ENCODE results near the gene TIGD1.

The TIGD1 gene

DNA sequence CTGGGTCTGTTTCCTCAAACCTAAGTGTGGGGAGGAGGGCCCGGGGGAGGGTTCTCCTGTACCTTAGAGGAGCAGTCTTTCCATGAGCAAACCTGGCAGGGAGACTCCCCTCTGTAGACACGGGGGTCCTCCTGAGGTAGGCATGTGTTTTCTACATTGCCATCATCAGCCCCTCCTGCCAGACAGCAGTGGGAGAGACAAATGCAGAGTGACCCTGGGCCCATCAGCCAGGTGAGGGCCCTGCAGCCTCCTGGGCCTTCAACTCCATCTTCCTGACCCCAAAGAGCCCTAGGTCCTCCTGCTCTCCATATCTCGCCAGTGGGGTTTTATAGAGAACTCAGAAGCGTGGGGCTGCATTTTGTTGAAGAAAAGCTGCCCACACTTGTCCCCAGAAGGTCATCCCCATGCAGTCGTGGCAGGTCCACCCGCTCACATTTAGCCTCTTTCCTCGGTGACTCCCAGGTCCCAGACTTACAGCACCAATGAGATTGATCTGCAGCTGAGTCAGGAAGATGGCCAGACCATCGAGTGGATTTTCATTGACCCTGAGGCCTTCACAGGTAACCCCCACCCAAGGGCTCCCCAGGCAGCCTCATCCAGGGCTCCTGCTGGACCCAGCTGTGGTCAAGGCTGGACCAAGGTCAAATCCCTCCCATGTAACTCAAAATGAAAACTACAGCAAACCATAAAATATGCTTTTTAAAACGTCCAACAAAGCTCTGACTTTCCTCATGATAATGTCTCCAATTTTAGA is 8.2 kb downstream of the TIGD1 start:
- no peaks in the 10 kb centered on the region for H3K27me3 ChIP-seq (ENCODE audit: control insufficient read depth, insufficient read depth, low read length)
- H3K79me2 ChIP-seq, result no peaks in the 10 kb centered on the region
- TF ChIP-seq, protein P1, sequence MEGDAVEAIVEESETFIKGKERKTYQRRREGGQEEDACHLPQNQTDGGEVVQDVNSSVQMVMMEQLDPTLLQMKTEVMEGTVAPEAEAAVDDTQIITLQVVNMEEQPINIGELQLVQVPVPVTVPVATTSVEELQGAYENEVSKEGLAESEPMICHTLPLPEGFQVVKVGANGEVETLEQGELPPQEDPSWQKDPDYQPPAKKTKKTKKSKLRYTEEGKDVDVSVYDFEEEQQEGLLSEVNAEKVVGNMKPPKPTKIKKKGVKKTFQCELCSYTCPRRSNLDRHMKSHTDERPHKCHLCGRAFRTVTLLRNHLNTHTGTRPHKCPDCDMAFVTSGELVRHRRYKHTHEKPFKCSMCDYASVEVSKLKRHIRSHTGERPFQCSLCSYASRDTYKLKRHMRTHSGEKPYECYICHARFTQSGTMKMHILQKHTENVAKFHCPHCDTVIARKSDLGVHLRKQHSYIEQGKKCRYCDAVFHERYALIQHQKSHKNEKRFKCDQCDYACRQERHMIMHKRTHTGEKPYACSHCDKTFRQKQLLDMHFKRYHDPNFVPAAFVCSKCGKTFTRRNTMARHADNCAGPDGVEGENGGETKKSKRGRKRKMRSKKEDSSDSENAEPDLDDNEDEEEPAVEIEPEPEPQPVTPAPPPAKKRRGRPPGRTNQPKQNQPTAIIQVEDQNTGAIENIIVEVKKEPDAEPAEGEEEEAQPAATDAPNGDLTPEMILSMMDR (IDR thresholded peaks at IDR 0.05), result no peak
- H2AFZ ChIP-seq, result no peak overlapping the region
- H3K27ac ChIP-seq, result no peak overlapping the region
- no peak overlapping the region for H3K9ac ChIP-seq
- no peak overlapping the region for H3K4me3 ChIP-seq (ENCODE audit: low read depth, low read length)
- H3K9me3 ChIP-seq (ENCODE audit: control insufficient read depth, low read length), result no peaks in the 10 kb centered on the region
- H3K4me2 ChIP-seq (ENCODE audit: low read length), result no peak overlapping the region
- H3K4me1 ChIP-seq, result no peaks in the 10 kb centered on the region
- no peaks in the 10 kb centered on the region for H3K36me3 ChIP-seq (ENCODE audit: control insufficient read depth, insufficient read depth, low read length)

DNA sequence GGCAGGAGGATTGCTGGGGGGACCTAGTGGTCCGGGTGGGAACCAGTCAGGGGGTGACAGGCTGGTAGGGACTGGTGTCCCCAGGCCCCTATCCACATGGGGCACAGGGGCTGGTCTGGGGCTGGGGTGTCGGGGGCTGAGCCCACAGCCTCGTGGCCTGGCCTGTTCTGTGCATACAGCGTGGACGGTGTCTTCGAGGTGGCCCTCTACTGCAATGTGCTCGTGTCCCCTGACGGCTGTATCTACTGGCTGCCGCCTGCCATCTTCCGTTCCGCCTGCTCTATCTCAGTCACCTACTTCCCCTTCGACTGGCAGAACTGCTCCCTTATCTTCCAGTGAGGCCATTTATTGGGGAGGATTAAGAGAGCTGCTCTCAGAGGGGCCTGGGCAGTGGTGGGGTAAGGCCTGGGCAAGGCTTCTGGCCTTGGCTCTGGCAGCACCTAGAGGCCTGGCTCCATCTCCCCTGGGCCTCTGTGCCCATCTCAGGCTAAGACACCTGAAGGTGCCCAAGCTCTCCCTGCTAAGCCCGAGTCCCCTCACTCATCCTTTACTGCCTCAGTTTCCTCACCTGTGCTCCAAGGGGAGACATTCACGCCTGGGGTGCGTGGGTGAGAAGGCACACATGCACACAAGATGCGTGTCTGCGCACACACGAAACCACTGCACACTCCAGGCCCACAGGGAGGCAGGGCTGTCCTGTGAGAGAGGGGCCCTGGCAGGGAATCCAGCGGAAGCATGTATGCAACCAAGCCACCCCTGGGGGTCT is 9.0 kb downstream of the TIGD1 start:
- Histone ChIP-seq H3K9ac (no peak overlapping the region), H3K4me3 (ENCODE audit: low read depth, low read length) (no peak overlapping the region), H3K27me3 (ENCODE audit: control insufficient read depth, insufficient read depth, low read length) (no peaks in the 10 kb centered on the region), H3K4me1 (no peaks in the 10 kb centered on the region), H3K36me3 (ENCODE audit: control insufficient read depth, insufficient read depth, low read length) (no peaks in the 10 kb centered on the region), H3K9me3 (ENCODE audit: control insufficient read depth, low read length) (no peaks in the 10 kb centered on the region), H2AFZ (no peak overlapping the region), H3K4me2 (ENCODE audit: low read length) (no peak overlapping the region), H3K79me2 (no peaks in the 10 kb centered on the region), H3K27ac (no peak overlapping the region)
- TF ChIP-seq, protein P1 (IDR thresholded peaks at IDR 0.05), result no peak

DNA sequence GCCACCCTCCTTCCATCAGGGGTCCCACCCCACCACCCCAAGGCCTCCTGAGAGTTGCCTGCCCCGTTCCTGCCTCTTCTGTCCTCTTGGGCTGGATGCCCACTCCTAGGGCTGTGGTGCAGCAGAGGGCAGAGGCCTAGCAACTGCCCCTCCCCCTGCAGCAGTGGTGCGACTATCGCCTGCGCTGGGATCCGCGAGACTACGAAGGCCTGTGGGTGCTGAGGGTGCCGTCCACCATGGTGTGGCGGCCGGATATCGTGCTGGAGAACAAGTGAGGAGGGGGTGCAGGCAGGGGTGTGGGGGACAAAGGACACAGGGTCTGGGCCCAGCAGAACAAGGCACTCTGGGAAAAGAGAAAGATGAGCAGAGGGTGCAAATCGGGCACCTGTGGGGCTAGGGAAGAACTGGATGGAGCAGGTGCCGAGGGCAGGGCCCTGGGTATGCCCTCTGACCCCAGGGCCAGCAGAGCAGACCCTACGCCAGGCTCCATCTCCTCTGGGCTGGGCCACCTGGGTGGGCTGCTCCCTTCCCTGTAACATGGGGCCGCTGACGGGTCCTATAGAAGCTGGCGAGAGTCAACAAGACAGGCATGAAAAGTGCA is 9.8 kb downstream of the TIGD1 start:
- Histone ChIP-seq H3K9ac (no peak overlapping the region), H3K4me3 (ENCODE audit: low read depth, low read length) (no peak overlapping the region), H3K27me3 (ENCODE audit: control insufficient read depth, insufficient read depth, low read length) (no peaks in the 10 kb centered on the region), H3K27ac (no peak overlapping the region), H3K4me1 (no peaks in the 10 kb centered on the region), H2AFZ (no peak overlapping the region), H3K4me2 (ENCODE audit: low read length) (no peak overlapping the region), H3K9me3 (ENCODE audit: control insufficient read depth, low read length) (no peaks in the 10 kb centered on the region), H3K79me2 (no peaks in the 10 kb centered on the region), H3K36me3 (ENCODE audit: control insufficient read depth, insufficient read depth, low read length) (no peaks in the 10 kb centered on the region)
- TF ChIP-seq, protein P1 (IDR thresholded peaks at IDR 0.05), result no peak

DNA sequence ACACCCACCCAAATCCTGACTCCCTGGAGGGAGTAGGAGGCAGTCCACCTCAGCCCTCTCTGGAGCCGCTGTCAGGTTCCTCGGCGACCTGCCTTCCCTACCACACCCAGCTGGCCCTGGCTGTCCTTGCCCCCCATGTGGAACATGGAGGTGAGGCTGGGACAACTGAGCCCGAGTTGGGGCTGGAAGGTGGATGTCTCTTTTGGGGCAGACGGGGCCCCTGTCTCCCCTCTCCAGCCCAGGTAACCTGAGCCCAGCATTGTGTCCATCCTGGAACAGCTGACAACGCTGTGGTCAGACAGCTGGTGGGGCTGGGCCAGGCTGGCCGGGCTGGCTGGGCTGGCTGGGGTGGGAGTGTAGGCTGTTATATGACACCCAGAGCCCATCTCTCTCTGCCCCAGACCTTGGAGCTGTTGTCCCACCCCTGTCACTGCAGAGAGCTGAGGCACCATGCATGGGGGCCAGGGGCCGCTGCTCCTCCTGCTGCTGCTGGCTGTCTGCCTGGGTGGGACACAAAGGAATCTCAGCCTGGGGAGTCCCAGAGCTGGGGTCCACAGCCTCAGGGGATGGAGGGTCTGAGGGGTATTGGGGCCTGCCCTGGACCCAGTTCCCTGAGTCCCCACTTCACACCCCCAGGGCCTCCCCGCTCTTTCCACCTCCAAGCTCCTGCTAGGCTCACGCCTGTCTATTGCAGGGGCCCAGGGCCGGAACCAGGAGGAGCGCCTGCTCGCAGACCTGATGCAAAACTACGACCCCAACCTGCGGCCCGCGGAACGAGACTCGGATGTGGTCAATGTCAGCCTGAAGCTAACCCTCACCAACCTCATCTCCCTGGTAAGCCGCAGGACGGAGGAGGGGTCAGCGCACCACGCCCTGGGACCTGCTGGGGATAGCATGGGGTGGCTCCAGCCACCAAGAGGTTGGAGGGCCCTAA is 10.8 kb downstream of the TIGD1 start, which contains the start of gene CHRNG:
CHRNG (plus strand) TSS at position 395 of the 934 bp plus-strand sequence; CDS start at position 451, 56 bp downstream.
- Histone ChIP-seq H3K9ac (no peak within 1 kb of the TSS), H2AFZ (no peak within 1 kb of the TSS), H3K4me3 (ENCODE audit: low read depth, low read length) (no peak within 1 kb of the TSS)

More for the DNA sequence above, 10.8 kb downstream of the TIGD1 start, which contains the start of gene CHRNG:
- Histone ChIP-seq H3K9me3 (ENCODE audit: control insufficient read depth, low read length) (no peaks in the 10 kb centered on the region), H3K36me3 (ENCODE audit: control insufficient read depth, insufficient read depth, low read length) (no peaks in the 10 kb centered on the region), H3K4me2 (ENCODE audit: low read length) (no peak within 1 kb of the TSS), H3K4me1 (no peaks in the 10 kb centered on the region), H3K79me2 (no peaks in the 10 kb centered on the region), H3K27ac (no peak within 1 kb of the TSS), H3K27me3 (ENCODE audit: control insufficient read depth, insufficient read depth, low read length) (no peaks in the 10 kb centered on the region)
- TF ChIP-seq, protein P1 (IDR thresholded peaks at IDR 0.05), result no peak
